ENCODE measurements around the gene YTHDC1. TPM values are rescaled to one million over a fixed set of nuclear protein-coding genes. Genes with fewer than 3 reads are reported as not detected.
A peak's percentile ranks its signal among the peaks of the same experiment; 100 is the strongest.

YTHDC1 gene
- total RNA-seq, 4 donors from 2014 or later: 47.2 to 146 (median 64.0) TPM

DNA sequence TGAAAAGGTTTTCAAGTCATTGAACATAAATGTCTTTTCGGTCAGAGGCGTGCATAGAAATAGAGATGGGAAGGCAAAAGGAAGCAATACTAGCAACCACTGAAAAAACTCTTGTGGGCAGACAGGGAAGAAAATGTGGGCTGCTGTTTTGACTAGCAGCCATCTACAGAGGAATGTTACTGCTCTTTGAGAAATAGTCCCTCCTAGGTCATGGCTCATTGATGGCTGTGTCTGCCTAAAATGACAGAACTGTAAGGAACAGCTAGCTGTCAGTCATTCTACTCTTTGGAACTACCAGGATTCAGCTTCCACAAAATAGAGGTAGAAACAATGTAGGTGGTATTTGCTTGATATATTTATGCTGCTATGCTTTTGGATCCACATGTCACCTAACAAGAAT lies 77.5 kb downstream of the YTHDC1 start:
- DNase-seq (ENCODE audit: low spot score in 2 of 2): no peak
- Histone ChIP-seq H3K36me3 (no peaks in the 10 kb centered on the region), H3K4me1 (no peaks in the 10 kb centered on the region), H3K9me3 (no peaks in the 10 kb centered on the region), H3K27me3 (no peaks in the 10 kb centered on the region), H3K27ac (no peak overlapping the region), H3K4me3 (no peak overlapping the region)
- TF ChIP-seq, protein P1, sequence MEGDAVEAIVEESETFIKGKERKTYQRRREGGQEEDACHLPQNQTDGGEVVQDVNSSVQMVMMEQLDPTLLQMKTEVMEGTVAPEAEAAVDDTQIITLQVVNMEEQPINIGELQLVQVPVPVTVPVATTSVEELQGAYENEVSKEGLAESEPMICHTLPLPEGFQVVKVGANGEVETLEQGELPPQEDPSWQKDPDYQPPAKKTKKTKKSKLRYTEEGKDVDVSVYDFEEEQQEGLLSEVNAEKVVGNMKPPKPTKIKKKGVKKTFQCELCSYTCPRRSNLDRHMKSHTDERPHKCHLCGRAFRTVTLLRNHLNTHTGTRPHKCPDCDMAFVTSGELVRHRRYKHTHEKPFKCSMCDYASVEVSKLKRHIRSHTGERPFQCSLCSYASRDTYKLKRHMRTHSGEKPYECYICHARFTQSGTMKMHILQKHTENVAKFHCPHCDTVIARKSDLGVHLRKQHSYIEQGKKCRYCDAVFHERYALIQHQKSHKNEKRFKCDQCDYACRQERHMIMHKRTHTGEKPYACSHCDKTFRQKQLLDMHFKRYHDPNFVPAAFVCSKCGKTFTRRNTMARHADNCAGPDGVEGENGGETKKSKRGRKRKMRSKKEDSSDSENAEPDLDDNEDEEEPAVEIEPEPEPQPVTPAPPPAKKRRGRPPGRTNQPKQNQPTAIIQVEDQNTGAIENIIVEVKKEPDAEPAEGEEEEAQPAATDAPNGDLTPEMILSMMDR (IDR thresholded peaks at IDR 0.05): no peak
- TF ChIP-seq EP300 (IDR thresholded peaks at IDR 0.05): no peak
- TF ChIP-seq POLR2AphosphoS5 (IDR thresholded peaks at IDR 0.05): no peak
- TF ChIP-seq POLR2A (IDR thresholded peaks at IDR 0.05): no peak
- WGBS: 54% methylated on average over 2 of the region's 2 CpGs

DNA sequence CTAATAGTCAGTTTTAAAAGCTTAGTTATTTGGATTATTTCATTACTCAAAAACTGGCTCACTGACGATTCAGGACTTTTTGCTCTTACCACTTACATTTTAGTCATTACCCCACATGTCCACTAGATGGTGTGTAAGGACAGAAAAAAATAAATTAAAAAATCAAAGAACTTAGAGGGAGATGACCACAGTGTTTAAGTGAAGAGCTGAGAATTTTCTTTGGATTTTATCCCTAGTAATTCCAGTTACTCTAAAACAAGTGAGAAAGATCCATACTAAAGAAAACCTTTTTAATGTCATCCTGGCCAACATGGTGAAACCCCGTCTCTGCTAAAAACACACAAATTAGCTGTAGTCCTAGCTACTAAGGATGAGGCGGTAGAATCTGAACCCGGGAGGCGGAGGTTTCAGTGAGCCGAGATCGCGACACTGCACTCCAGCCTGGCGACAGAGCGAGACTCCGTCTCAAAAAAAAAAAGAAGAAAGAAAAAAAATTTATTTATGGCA lies 78.0 kb downstream of the YTHDC1 start:
- H3K4me3 ChIP-seq: no peak overlapping the region
- H3K27ac ChIP-seq: no peak overlapping the region
- H3K27me3 ChIP-seq: no peaks in the 10 kb centered on the region
- TF ChIP-seq EP300 (IDR thresholded peaks at IDR 0.05): no peak
- TF ChIP-seq, protein P1 (IDR thresholded peaks at IDR 0.05): peak; percentile 59 to 61
- no peaks in the 10 kb centered on the region for H3K36me3 ChIP-seq
- no peaks in the 10 kb centered on the region for H3K4me1 ChIP-seq
- DNase-seq (ENCODE audit: low spot score in 2 of 2): no peak
- 12% methylated on average over 11 of the region's 11 CpGs for WGBS
- no peaks in the 10 kb centered on the region for H3K9me3 ChIP-seq

DNA sequence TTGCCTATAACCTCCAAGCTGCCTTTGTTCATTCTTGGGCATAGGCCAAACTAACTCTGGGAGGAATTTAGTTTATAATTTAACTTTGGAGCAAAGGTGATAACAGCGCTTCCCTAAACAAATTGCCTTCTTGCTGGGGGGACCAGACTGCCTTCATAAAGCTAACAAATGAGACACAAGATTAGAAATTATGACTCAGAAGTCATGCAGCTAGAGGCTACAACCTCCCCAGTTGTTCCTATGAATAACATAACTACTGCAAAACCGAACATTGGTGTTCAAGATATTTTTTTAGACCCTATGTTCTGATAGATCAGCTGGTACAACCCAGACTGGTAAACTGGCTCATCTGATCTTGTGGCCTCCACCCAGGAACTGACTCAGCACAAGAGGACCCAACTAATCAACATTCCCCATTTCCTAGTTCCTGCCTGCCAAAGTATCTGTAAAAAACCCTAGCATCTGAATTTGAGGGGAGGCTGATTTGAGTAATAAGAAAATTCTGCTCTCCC lies 82.4 kb downstream of the YTHDC1 start:
- WGBS: 45% methylated on average over 2 of the region's 2 CpGs
- Histone ChIP-seq H3K4me1 (no peaks in the 10 kb centered on the region), H3K27me3 (no peaks in the 10 kb centered on the region), H3K9me3 (no peaks in the 10 kb centered on the region), H3K4me3 (no peak overlapping the region), H3K27ac (no peak overlapping the region), H3K36me3 (no peaks in the 10 kb centered on the region)
- TF ChIP-seq POLR2A (IDR thresholded peaks at IDR 0.05): no peak
- TF ChIP-seq EP300 (IDR thresholded peaks at IDR 0.05): no peak
- TF ChIP-seq, protein P1 (IDR thresholded peaks at IDR 0.05): no peak
- no peak for TF ChIP-seq POLR2AphosphoS5 (IDR thresholded peaks at IDR 0.05)
- DNase-seq (ENCODE audit: low spot score in 2 of 2): no peak

DNA sequence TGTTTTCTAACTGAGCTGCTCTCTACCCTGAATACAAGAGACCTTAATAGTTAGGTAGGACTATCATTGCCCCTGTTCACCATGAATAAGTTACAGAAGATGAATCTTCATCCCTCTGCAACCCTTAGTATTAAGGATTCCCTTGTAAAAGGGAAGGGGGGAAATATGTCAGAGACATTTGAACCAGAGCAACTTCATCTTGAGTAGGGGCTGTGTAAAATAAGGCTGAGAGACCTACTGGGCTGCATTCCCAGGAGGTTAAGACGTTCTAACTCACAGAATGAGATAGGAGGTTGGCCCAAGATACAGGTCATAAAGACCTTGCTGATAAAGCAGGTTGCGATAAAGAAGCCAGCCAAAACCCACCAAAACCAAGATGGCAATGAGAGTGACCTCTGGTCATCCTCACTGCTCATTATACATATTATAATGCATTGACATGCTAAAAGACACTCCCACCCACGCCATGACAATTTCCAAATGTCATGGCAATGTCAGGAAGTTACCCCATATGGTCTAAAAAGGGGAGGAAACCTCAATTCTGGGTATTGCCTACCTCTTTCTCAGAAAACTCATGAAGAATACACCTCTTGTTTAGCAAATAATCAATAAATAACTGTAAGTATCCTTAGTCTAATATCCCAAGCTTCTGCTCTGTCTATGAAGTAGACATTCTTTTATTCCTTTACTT lies 84.9 kb downstream of the YTHDC1 start:
- H3K36me3 ChIP-seq: no peaks in the 10 kb centered on the region
- no peak for TF ChIP-seq POLR2AphosphoS5 (IDR thresholded peaks at IDR 0.05)
- TF ChIP-seq, protein P1 (IDR thresholded peaks at IDR 0.05): no peak
- TF ChIP-seq EP300 (IDR thresholded peaks at IDR 0.05): no peak
- no peak for TF ChIP-seq POLR2A (IDR thresholded peaks at IDR 0.05)
- H3K27ac ChIP-seq: no peak overlapping the region
- no peak overlapping the region for H3K4me3 ChIP-seq
- H3K4me1 ChIP-seq: no peaks in the 10 kb centered on the region
- no peaks in the 10 kb centered on the region for H3K9me3 ChIP-seq
- no peak for DNase-seq (ENCODE audit: low spot score in 2 of 2)
- no peaks in the 10 kb centered on the region for H3K27me3 ChIP-seq
- 74% methylated on average over 3 of the region's 3 CpGs for whole genome bisulfite sequencing

Other genes starting within 250 kb of the YTHDC1 start
- 10 to 100 TPM in 3 of 4 donors, 1 to 10 TPM in 1; 8.1 to 20.1 (median 13.0) TPM for gene TMPRSS11F, start 220.2 kb downstream of the YTHDC1 start, total RNA-seq
- not detected for gene TMPRSS11B, start 104.4 kb downstream of the YTHDC1 start, total RNA-seq
- gene TMPRSS11E, start 97.4 kb upstream of the YTHDC1 start, total RNA-seq: 10 to 100 TPM in 1 of 4 donors, 1 to 10 TPM in 3; 5.9 to 18.2 (median 9.5) TPM
- not detected for gene UGT2B17, start 226.2 kb upstream of the YTHDC1 start, total RNA-seq